GM21737 (cell line): ENCODE data around the gene VTA1.
"Not testable (repeated sequence)": the region's sequence is repeated elsewhere in the genome, so short reads cannot be mapped to it uniquely, and the experiment has no call there.

Experiments used
- ATAC-seq: cut with Tn5 transposase; IDR thresholded peaks from one replicate; pipeline ENCODE4 v1.9.1; 2021; ENCODE audit warnings: mild to moderate bottlenecking, moderate library complexity; ENCODE audit not compliant: unreplicated experiment

VTA1 gene

DNA sequence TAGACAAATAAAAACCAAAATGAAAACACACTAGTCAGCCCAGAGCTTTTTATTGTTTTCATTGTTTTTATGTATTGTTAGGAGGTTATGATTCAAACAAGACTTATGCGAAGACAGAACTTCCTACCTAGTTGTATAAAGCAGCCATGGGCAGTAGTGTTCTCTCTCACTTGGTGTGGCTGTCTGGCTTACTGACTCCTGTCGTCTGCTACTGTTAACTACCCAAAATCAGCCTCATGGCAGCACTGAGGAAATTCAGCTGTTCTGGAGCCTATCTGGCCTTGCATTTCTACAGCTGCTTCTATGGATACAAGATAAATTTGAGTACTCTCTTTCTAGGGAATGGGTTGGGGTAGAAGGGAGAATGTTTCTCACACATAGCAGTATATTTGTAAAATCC is 20.4 kb downstream of the VTA1 start:
- ATAC-seq, result no peak

DNA sequence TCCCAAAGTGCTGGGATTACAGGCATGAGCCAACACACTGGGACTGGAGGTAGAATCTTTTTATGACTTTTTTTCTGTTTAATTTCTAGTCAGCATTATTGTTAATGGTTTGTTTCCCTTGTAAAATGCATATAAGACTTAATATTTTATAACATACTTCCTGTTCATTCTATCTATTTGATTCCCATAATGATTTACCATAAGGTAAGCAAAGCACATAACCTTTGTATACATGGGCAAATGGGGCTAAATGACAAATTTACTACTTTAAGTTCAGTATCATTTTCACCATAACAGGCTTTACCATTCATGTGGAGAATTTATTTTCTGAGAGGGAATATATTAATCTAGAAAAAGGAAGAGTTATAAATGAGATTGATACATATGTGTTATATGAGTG is 24.3 kb downstream of the VTA1 start:
- no peak for ATAC-seq

DNA sequence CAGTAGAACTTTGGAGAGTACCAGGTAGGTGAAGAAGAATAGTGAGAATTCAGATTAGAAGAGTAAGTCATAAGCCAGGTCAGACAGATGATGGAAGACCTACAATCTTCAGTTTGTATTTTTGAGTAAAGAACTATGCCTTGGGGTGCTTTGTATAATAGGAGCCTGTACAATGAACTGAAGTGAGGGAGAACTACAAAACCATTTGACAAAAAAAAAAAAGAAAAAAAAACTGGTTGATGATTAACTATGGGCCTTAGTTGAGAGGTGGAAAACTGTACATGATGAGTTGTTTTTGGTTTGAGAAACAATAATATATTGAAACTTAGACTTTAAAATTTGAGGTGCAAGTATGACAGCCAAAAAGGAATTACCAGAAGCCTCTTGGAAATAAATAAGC is 25.7 kb downstream of the VTA1 start:
- no peak for ATAC-seq

DNA sequence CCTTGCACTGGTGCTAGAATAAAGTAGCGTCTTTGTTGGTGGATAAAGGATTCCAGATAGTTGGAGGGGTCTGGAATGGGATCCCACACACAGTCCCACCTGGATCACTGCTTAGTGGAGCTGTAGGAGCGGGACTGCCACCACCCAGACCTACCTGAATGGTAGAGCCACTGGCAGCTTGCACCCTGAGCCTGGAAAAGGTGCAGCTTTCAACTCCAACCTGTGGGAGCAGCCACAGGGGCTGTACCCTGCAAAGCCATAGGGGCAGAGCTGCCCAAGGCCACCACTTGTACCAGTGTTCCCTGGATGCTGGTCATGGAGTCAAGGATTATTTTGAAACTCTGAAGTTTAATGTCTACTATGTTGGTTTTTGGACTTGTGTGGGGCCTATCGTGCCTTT is 26.9 kb downstream of the VTA1 start:
- no peak for ATAC-seq

DNA sequence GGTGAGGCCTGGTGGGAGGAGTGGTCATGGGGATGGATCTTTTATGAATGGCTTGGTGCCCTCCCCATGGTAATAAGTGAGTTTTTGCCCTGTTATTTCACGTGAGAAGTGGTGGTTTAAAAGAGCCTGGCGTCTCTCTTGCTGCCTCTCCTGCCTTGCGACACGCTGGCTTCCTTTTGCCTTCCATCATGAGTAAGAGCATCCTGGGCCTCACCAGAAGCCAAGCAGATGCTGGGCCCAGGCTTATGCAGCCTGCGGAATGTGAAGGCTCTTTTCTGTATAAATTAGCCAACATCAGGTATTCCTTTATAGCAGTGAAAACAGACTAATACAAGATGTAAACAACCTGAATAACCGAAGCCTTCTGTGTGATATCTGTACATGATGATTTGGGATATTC is 27.6 kb downstream of the VTA1 start:
- ATAC-seq, result no peak

DNA sequence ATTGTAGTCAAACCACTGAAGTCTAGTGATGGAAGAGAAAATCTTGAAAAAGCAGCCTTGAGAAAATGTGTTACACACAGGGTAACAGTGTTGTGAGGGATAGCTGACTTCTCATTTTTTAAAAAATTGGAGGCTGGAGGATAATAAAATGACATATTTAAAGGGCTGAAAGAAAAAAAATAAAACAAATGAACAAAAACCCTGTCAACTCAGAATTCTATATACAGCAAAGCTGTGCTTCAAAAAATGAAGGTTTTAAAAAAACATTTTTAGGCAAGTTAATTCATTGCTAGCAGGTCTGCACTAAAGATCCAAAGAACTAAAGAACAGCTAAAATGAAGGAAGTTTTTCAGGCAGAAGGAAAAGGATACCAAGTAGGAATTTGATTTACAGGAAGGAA is 31.1 kb downstream of the VTA1 start:
- ATAC-seq, result no peak

DNA sequence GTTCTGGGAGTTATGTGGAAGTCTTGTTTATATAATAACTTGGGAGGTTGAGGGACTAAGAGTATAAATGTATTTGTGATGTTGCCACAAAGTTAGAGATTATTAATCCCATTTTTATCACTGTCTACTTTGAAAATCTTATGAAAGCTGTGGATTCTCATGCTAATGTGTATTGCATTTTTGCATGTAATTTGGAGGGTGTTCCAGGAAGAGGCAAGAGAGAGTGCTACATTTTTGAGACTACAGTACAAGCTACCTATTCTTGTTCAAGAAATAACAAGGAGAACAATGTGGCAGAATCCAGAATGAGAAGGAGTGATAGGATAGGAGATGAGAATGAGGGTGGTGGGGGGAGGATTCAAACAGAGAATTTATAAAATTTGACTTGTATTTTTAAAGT is 34.9 kb downstream of the VTA1 start:
- no peak for ATAC-seq

DNA sequence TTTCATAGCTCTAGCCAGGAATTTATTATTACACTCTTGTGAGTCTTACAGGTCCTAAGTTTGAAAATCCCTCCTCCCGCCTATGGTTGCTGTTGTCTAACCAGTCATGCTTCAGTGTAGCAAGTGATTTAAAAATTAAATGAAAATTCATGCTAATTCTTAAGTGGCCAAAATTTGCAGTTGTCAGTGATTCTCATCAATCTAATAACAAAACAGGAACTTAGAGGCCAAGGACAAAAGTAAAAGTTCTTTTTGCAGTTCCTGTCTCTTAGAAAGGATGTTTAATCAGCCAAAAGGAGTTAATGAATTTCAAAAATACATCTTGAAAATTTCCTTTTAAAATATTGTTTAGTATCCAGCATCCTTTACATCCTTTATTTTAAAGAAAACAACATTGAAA is 36.3 kb downstream of the VTA1 start:
- no peak for ATAC-seq

DNA sequence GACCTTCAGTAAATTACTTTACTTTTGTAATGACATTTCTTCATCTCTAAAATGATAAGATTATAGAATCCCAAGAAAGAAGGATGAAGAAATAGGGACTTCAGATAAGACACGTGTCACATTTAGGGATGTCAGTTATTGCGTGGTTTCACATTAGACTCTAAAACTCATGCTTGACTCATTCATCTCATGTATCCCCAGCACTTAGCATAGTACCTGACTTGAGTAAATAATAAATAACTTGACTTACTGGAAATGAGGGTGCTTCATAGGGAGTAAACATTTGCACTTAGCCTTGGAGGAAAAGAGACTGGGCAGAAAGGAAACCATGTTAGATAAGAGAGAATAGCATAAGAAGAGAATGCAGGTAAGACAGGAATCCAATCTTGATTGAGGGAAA is 37.2 kb downstream of the VTA1 start:
- no peak for ATAC-seq

DNA sequence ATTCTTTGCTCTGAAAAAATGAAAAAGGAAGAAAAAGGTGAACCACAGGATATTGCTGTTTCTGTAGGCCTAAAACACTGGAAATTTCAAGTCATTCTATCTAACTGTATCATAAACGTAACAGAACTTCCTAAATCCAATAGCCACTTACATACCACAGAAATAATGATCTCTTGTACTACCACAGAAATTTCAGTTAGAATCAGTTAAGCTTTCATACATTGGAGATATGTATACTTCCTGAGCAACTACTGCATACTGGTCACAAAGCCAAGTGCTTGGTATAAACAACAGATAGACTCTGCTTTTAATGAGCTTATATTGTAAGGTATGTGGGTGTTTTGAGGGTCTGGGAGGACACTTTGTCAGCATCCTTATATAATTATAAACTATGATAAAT is 38.6 kb downstream of the VTA1 start:
- ATAC-seq, result no peak

DNA sequence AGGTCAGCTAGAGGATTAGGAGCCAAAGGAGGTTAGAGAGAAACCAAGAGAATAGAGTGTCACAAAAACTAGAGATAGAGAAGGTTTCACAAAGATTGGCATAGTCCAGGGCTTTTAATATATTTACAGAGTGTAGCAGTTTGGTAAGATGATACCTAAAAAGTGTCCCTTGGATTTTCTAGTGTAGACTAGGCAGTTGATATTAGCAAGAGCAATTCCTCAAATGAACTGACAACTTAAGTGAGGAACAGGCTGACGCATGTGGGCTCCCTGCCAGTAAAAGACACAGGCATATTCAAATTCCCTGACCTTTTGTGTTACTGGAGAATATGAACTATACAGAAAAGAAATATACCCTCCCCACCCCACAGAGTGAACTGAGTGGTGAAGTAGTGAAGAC is 40.1 kb downstream of the VTA1 start:
- ATAC-seq, result no peak

DNA sequence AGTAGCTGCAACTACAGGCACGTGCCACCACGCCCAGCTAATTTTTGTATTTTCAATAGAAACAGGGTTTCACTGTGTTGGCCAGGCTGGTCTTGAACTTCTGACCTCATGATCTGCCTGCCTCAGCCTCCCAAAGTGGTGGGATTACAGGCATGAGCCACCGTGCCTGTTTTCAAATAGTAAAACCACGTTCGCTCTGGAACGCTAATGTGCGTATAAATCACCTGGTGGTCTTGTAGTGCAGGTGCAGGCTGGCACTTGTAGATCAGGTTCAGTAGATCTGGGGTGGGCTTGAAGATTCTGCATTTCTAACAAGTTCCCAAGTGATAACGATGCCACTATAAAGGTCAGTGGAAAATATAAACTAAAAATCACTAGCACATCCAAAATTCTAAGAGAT is 41.3 kb downstream of the VTA1 start:
- not testable (repeated sequence) for ATAC-seq

DNA sequence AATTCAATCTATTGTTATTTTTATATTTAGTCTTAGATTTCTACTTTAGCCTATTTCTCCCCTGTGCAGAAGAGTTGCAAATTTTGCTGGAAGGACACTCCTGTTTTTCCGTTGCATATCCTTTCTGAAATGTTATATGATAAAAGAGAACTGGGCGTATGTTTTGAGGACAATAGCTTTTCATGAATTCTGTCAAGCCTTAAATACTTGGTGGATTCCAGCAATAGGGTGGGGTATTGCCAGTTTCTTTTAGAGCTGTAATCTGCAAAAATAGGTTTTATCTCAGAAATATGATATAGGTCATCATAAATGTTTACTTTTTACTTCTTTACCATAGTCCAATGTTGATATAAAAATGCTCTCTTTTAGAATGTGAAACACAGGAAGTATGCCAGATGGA is 42.0 kb downstream of the VTA1 start:
- ATAC-seq, result no peak

DNA sequence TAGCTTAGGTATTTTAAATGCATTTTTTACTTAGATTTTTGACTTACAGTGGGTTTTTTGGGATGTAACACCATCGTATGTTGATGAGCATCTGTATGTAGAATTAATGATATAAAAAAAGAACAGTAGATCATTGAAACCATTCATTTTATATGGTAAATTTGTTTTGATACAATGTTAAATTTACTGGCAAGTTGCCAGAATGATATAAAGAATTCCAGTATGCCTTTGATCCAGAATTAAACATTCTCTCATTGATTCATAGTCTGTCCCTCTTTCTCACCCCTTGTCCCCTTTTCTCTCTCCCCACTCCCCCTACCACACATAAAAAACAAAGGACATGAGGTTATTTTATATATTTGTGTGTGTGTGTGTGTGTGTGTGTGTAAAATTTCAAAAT is 45.3 kb downstream of the VTA1 start:
- ATAC-seq, result no peak

DNA sequence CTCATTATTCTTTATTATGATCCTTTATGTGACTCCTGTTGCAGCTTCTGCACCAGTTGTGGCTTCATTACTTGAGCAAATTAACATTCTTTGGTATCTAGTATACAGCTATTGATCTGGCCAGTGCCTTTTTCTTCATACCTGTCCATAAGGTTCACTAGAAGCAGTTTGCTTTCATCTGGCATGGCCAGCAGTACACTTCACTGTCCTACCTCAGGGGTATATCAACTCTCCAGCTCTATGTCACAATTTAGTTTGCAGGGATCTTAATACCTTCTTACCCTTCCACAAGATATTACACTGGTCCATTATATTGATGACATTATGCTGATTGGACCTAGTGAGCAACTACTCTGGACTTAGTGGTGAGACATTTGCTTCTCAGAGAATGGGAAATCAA is 46.6 kb downstream of the VTA1 start:
- ATAC-seq, result no peak

DNA sequence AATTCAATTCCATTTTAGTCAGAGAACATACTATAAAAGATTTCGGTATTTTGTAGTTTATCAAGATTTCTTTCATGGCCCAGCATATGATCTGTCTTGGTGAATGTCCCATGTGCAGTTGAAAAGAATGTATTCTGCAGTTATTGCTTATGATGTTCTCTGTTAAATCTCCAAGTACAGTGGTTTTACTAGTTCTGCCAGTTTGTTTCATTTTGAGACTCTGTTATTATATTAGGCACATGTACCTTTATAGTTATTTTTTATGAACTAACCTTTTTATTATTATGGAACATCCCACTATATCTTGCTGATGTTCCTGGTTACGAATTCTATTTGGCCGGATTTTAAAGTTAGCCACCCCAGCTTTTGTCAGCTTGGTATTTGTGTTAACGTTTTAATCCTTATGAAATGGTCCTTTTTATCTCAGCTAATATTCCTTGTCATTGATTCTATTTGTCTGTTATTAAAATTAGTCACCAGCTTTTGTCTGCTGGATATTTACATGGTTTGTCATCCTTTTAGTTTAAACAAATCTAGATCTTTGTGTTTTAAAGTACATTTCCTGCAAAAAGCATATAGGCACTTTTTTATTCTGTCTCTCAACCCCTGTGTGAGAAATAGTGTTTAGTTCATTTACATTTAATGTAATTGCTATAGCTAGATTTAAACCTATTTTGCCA is 48.9 kb downstream of the VTA1 start:
- ATAC-seq, result no peak

DNA sequence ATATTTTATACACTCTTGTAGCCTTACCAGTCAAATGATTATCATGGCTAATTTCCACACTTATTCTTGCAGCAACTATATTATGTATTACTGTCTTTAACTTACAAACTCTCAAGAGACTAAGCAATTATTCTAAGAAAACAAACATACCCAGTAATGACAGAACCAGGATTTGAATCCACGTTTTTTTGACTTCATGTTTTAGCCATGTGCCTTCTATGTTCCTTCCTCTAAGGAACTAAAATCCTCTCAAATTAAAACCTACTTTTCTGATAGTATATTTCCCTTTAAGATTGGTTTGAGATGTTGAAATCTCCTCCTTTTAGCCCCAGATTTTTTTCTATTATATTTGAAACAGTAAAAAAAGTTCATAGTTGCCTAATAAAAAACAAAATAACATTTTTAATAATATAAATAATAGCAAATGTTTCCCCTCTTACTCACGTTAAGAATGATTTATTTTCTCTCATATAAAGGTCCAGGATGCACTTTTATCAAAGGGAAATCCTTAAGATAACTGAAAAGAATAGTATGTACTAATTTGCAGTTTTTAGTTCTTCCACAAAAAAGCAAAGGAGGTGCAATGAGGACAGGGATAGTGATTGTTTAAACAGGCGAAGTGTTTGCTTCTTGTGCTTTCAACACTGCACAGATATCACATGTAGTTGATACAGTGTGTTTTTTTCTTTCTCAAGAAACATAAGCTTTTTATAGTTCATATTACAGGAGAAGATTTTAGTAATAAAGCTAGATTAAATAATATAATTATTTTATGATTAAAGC is 54.0 kb downstream of the VTA1 start:
- ATAC-seq, result no peak

DNA sequence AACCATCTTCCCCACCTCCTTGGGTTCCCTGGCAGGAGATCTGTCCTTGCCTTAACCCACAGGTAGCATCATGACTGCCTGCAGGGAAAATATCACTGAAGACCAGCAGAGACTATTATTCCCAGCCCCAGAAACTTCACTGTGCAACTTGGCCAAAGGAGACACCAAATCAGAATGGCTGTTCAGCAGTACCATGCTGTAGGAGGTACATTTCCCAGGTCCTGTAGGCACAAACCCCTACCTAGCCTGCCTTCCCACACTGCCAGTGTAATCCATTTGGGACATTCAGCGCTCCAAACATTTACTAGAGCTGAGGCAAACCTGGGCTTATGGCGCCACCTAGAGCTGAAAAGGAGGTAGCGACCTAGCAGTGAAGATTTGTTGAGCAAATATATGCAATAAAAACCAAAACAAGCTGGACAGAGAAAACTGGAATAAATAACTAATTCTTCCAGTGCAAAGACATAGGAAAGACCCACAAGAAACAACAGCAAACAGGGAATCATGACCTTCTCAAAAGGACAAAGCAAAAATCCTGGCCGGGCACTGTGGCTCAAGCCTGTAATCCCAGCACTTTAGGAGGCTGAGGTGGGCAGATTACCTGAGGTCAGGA is 60.3 kb downstream of the VTA1 start:
- ATAC-seq, result no peak

DNA sequence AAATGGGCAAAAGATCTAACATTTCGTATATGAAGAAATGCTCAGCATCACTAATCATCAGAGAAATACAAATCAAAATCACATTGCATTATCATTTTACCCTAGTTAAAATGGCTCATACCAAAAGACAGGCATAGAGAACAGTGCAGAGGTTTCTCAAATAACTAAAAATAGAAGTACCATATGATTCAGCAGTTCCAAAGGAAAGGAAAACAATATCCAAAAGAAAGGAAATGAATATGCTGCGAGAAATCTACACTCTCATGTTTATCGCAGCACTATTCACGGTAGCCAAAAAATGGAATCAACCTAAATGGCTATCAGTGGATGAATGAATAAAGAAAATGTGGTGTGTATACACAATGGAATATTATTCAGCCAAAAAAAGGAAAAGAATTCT is 63.5 kb downstream of the VTA1 start:
- no peak for ATAC-seq

DNA sequence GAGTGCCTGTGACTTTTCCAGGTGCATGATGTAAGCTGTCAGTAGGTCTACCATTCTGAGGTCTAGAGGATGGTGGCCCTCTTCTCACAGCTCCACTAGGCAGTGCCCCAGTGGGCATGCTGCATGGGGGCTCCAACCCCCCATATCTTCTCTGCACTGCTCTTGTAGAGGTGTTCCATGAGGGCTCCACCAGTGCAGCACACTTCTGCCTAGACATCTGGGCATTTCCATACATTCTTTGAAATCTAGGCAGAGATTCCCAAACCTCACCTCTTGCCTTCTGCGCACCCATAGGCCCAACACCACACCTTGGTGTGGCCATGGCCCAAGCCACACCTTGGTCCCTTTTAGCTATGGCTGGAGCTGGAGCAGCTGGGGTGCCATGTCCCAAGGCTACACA is 66.3 kb downstream of the VTA1 start:
- ATAC-seq, result no peak

DNA sequence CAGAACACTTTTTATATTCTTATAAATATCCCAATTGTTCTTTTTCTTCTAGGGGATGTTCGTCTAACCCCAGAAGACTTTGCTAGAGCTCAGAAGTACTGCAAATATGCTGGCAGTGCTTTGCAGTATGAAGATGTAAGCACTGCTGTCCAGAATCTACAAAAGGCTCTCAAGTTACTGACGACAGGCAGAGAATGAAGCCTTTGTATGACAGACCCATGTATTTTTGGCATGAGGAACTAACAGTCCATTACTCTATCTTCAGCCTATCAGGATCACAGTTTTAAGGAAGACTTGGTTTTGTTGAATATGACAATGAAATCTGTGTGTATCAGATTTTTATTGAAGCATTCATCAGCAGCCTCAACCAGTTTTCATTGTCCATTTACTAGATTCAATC is 71.4 kb downstream of the VTA1 start:
- ATAC-seq, result no peak

DNA sequence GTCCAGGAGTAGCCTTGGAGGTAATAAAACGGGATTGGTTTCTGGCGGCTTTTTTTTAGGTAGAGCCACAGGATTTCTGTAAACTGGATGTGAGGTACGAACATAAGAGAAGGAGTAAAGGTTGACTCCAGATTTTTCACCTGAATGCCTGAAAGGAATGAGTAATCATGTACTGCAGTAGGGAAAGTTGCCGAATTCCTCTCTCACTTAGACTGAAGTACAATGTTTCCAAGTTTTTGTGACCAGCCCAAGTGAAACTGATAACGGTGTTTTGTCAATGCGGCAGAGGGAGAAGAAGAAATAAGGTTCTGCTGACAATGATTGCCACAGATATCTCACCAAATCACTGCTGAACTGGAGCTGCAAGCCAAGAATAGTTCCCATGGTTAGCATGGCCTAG is 75.0 kb downstream of the VTA1 start:
- ATAC-seq, result no peak
